NCI-H1105 (cell line): ENCODE measurements around the gene UBE2K.
"Not testable (repeated sequence)": the region's sequence is repeated elsewhere in the genome, so short reads cannot be mapped to it uniquely, and the experiment has no call there.

Experiments used
- DNase-seq: peaks from one replicate; lab custom pipeline; 2025; lab: John Stamatoyannopoulos, UW

UBE2K gene

GRCh38 chr4:39697740-39698423 is at the start of gene UBE2K:
UBE2K (plus strand) TSS chr4:39698136; CDS start chr4:39698328, 192 bp downstream.
- DNase-seq, result peak; percentile 69

GRCh38 chr4:39648213-39648612 is 49.7 kb upstream of the UBE2K start:
- no peak for DNase-seq

GRCh38 chr4:39648827-39649558 is 48.9 kb upstream of the UBE2K start:
- no peak for DNase-seq

GRCh38 chr4:39649639-39650265 is 48.2 kb upstream of the UBE2K start:
- no peak for DNase-seq

GRCh38 chr4:39651586-39651985 is 46.4 kb upstream of the UBE2K start:
- not testable (repeated sequence) for DNase-seq

GRCh38 chr4:39655211-39655610 is 42.7 kb upstream of the UBE2K start:
- no peak for DNase-seq

- DNase-seq, result no peak
These were observed 42.1 kb upstream of the UBE2K start for GRCh38 chr4:39655876-39656275.

- DNase-seq, result not testable (repeated sequence)
These were observed 41.3 kb upstream of the UBE2K start for GRCh38 chr4:39656638-39657037.

- DNase-seq, result no peak
These were observed 40.5 kb upstream of the UBE2K start for GRCh38 chr4:39657465-39657864.

GRCh38 chr4:39658756-39659155 is 39.2 kb upstream of the UBE2K start:
- no peak for DNase-seq

GRCh38 chr4:39660045-39660444 is 37.9 kb upstream of the UBE2K start:
- DNase-seq, result no peak

- no peak for DNase-seq
These were observed 37.2 kb upstream of the UBE2K start for GRCh38 chr4:39660757-39661156.

- DNase-seq, result no peak
These were observed 35.3 kb upstream of the UBE2K start for GRCh38 chr4:39662683-39663082.

- DNase-seq, result no peak
These were observed 32.9 kb upstream of the UBE2K start for GRCh38 chr4:39664828-39665731.

GRCh38 chr4:39667706-39668105 is 30.2 kb upstream of the UBE2K start:
- DNase-seq, result no peak

- DNase-seq, result no peak
These were observed 29.0 kb upstream of the UBE2K start for GRCh38 chr4:39668887-39669286.

GRCh38 chr4:39670296-39670695 is 27.6 kb upstream of the UBE2K start:
- DNase-seq, result not testable (repeated sequence)

GRCh38 chr4:39675681-39676080 is 22.3 kb upstream of the UBE2K start:
- DNase-seq, result not testable (repeated sequence)

- DNase-seq, result not testable (repeated sequence)
These were observed 16.9 kb upstream of the UBE2K start for GRCh38 chr4:39681003-39681402.

GRCh38 chr4:39682138-39682537 is 15.8 kb upstream of the UBE2K start:
- DNase-seq, result no peak

GRCh38 chr4:39685990-39686389 is 11.9 kb upstream of the UBE2K start:
- DNase-seq, result no peak

GRCh38 chr4:39687014-39687413 is 10.9 kb upstream of the UBE2K start:
- no peak for DNase-seq
